Progenitor cell of endocrine pancreas (in vitro differentiated cells): ENCODE data around the gene APLN. TPM values are rescaled to one million over a fixed set of nuclear protein-coding genes. Genes with fewer than 3 reads are reported as not detected.

Experiments
- DNase-seq: peaks from one replicate; pipeline ENCODE4 v3.0.0; 2021; ENCODE audit warnings: low spot score; ENCODE audit not compliant: unreplicated experiment
- H3K27ac Mint-ChIP-seq: 2 replicates; pipeline ENCODE4 v1.8.0; 2021; ENCODE audit warnings: mild to moderate bottlenecking, moderate library complexity, mixed read lengths
- H3K27me3 Mint-ChIP-seq: 2 replicates; pipeline ENCODE4 v1.8.0; 2021; ENCODE audit warnings: mixed read lengths
- H3K36me3 Mint-ChIP-seq: 2 replicates; pipeline ENCODE4 v1.8.0; 2022; ENCODE audit warnings: mixed read lengths; ENCODE audit not compliant: insufficient read depth
- H3K4me1 Mint-ChIP-seq: 2 replicates; pipeline ENCODE4 v1.8.0; 2021; ENCODE audit warnings: low read depth, mixed read lengths
- H3K4me3 Mint-ChIP-seq: 2 replicates; pipeline ENCODE4 v1.8.0; 2021; ENCODE audit warnings: low read depth, mild to moderate bottlenecking, moderate library complexity, mixed read lengths
- H3K9me3 Mint-ChIP-seq: 2 replicates; pipeline ENCODE4 v1.8.0; 2021; ENCODE audit warnings: low read depth, mixed read lengths
- total RNA-seq: library from RNA; stranded (reverse); gene quantifications from 2 replicates; pipeline ENCODE4 v1.2.1, GENCODE V29; 2021
- TF ChIP-seq, protein P1 (sequence below): fragments of 200-600 bp; sonication (generic); IDR thresholded peaks from one replicate; pipeline ENCODE4 v1.5.0; 2021; ENCODE audit warnings: antibody characterized with exemption, mild to moderate bottlenecking; ENCODE audit not compliant: unreplicated experiment

Gene APLN
- total RNA-seq, 1 donor from 2014 or later = 0.14 TPM

DNA sequence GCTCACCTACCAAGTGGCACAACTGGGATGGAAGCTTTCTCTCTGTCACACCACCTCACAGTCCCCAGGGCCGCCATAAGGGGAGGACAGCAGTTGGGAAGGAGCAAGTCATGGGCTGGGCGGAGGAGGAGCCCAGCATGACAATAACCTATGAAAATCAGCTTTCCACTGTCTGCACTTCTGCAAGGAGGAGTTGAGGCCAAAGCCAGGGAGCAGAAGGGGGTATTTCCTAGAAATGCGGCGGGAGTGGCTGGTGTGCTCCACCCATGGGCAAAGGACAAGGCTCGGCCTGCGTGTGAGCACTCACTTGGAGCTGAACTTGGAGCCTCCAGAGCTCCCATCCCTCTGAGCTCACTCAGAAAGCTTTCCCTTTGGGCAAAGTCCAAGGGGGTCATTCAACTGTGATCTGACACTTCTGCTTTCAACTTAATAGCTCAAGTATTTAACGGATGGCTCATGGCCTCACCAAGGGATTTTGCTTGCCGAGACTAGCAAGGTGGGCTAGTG is 18.5 kb downstream of the APLN start:
- TF ChIP-seq, protein P1, sequence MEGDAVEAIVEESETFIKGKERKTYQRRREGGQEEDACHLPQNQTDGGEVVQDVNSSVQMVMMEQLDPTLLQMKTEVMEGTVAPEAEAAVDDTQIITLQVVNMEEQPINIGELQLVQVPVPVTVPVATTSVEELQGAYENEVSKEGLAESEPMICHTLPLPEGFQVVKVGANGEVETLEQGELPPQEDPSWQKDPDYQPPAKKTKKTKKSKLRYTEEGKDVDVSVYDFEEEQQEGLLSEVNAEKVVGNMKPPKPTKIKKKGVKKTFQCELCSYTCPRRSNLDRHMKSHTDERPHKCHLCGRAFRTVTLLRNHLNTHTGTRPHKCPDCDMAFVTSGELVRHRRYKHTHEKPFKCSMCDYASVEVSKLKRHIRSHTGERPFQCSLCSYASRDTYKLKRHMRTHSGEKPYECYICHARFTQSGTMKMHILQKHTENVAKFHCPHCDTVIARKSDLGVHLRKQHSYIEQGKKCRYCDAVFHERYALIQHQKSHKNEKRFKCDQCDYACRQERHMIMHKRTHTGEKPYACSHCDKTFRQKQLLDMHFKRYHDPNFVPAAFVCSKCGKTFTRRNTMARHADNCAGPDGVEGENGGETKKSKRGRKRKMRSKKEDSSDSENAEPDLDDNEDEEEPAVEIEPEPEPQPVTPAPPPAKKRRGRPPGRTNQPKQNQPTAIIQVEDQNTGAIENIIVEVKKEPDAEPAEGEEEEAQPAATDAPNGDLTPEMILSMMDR = no peak

DNA sequence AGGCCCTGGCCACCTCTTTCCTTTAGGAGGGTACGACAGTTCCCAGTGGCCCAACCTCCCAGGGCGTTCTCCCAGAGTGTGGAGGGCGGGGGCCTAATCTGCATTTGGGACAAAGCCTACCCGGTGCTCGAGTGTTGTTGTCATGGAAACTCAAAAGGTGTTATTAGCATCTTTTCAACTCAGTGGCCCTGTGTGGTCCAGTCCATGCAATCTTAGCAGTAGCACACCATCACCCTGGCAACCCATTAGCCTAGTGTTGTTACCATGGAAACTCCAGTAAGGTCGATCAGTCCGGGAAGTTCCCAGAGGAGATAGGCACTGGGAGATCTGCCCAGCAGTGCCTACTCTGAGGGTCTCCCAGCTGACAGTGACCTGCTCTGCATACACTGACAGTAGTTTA is 20.2 kb downstream of the APLN start:
- Mint-ChIP-seq H3K9me3 (peaks cover 3% of the 10 kb centered on the region), H3K36me3 (no peaks in the 10 kb centered on the region), H3K4me1 (no peaks in the 10 kb centered on the region), H3K27ac (no peak overlapping the region), H3K27me3 (no peaks in the 10 kb centered on the region), H3K4me3 (no peak overlapping the region)
- no peak for DNase-seq
- TF ChIP-seq, protein P1 = no peak

More for the DNA sequence above, 18.5 kb downstream of the APLN start:
- H3K27me3 Mint-ChIP-seq = no peaks in the 10 kb centered on the region
- peaks cover 3% of the 10 kb centered on the region for H3K9me3 Mint-ChIP-seq
- no peak overlapping the region for H3K27ac Mint-ChIP-seq
- H3K36me3 Mint-ChIP-seq = no peaks in the 10 kb centered on the region
- H3K4me1 Mint-ChIP-seq = no peaks in the 10 kb centered on the region
- no peak for DNase-seq
- H3K4me3 Mint-ChIP-seq = no peak overlapping the region

DNA sequence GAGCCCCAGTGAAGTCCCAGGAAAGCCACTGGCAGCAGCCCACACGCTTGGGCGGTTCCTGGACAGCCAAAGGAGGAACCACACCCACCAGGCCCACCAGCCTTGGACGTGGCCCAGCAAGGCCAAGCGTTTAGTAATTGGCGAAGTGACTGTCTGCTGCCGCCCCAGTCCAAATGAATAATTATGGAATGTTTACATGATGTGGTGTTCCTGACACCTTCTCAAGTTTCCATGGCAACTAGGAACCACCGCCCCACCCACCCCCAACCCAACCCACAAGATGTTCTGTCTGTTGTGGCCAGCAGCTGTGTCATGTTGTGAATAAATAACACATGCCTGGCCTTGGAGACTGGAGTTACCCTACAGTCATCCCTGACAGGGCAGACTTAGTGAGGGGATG is 22.3 kb downstream of the APLN start:
- Mint-ChIP-seq H3K4me1 (no peaks in the 10 kb centered on the region), H3K9me3 (peaks cover 8% of the 10 kb centered on the region), H3K4me3 (no peak overlapping the region), H3K36me3 (no peaks in the 10 kb centered on the region), H3K27me3 (no peaks in the 10 kb centered on the region), H3K27ac (no peak overlapping the region)
- no peak for DNase-seq
- TF ChIP-seq, protein P1 = no peak

DNA sequence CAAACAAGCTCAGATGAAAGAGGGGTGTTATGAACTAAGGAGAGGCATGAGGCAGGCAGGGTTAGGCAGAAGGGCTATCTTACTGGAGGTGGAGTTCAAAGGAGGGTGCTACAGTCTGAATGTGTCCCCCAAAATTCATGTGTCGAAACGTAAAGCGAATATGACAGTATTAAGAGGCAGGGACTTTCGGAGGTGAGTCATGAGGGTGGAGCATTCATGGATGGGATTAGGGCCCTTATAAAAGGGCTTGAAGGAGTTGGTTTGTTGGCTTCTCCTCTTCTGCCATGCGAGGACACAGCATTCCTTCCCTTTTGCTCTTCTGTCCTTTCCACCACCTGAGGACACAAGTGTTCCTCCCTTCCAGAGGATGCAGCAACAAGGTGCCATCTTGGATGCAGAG is 22.9 kb downstream of the APLN start:
- no peaks in the 10 kb centered on the region for H3K4me1 Mint-ChIP-seq
- H3K27ac Mint-ChIP-seq = no peak overlapping the region
- H3K27me3 Mint-ChIP-seq = no peaks in the 10 kb centered on the region
- no peak for DNase-seq
- H3K9me3 Mint-ChIP-seq = peaks cover 9% of the 10 kb centered on the region
- TF ChIP-seq, protein P1 = no peak
- H3K4me3 Mint-ChIP-seq = no peak overlapping the region
- H3K36me3 Mint-ChIP-seq = no peaks in the 10 kb centered on the region

- Mint-ChIP-seq H3K27me3 (no peaks in the 10 kb centered on the region), H3K9me3 (peaks cover 9% of the 10 kb centered on the region), H3K27ac (no peak overlapping the region), H3K36me3 (no peaks in the 10 kb centered on the region), H3K4me1 (no peaks in the 10 kb centered on the region), H3K4me3 (no peak overlapping the region)
- TF ChIP-seq, protein P1 = no peak
- DNase-seq = no peak
These were observed 24.9 kb downstream of the APLN start for GRCh38 chrX:129629837-129630236.
